CD14-positive monocyte (primary cell): ENCODE measurements around the gene ATAD5. TPM values are rescaled to one million over a fixed set of nuclear protein-coding genes. Genes with fewer than 3 reads are reported as not detected.

Experiments
- DNase-seq, 3 donors: peaks; one replicate each; pipeline ENCODE4 v3.0.0-alpha.2; 2011 to 2022
- H2AFZ ChIP-seq: 2 replicates; pipeline ENCODE4 v1.6.0; 2012; ENCODE audit warnings: mild to moderate bottlenecking, low read depth, low read length, inconsistent platforms; ENCODE audit not compliant: insufficient read depth, poor library complexity, severe bottlenecking
- H3K27ac ChIP-seq, 2 donors: 1 replicate in 1 of 2; 2 replicates in 1 of 2; pipeline ENCODE4 v1.5.1; 2012 to 2013; ENCODE audit warnings: low read length in 2 of 2, control low read depth in 1 of 2, inconsistent platforms in 1 of 2, low read depth in 1 of 2, mild to moderate bottlenecking in 1 of 2
- H3K27me3 ChIP-seq, 2 donors: one replicate each; pipeline versions ENCODE4 v1.6.0 to v1.6.1; 2011 to 2013; ENCODE audit warnings: low read length in 2 of 2; ENCODE audit not compliant: control insufficient read depth in 2 of 2, insufficient read depth in 2 of 2
- H3K36me3 ChIP-seq, 2 donors: replicated peaks in 1 of 2; 1 replicate in 1 of 2; 2 replicates in 1 of 2; pipeline versions ENCODE4 v1.5.1 to v1.6.1; 2012 to 2013; ENCODE audit warnings: low read length in 2 of 2, control low read depth in 1 of 2, inconsistent platforms in 1 of 2, mild to moderate bottlenecking in 1 of 2; ENCODE audit not compliant: insufficient read depth in 2 of 2, control insufficient read depth in 1 of 2
- H3K4me1 ChIP-seq, 2 donors: 1 replicate in 1 of 2; 2 replicates in 1 of 2; pipeline versions ENCODE4 v1.5.1 to v1.6.1; 2012 to 2013; ENCODE audit warnings: low read length in 2 of 2, control low read depth in 1 of 2, inconsistent platforms in 1 of 2, mild to moderate bottlenecking in 1 of 2, moderate library complexity in 1 of 2; ENCODE audit not compliant: insufficient read depth in 2 of 2, control insufficient read depth in 1 of 2
- H3K4me2 ChIP-seq: replicated peaks from 2 replicates; pipeline ENCODE3; 2012; ENCODE audit warnings: low read length, moderate library complexity, mild to moderate bottlenecking; ENCODE audit not compliant: poor library complexity, severe bottlenecking; ENCODE audit errors: extremely low read depth
- H3K4me3 ChIP-seq, 3 experiments: fragments of 200-600 bp in 1 of 3; sonication (generic) in 1 of 3; replicated peaks in 1 of 3; 1 replicate in 2 of 3; 2 replicates in 1 of 3; pipeline ENCODE4 v1.5.1; 2011 to 2013; ENCODE audit warnings: low read length in 3 of 3, mild to moderate bottlenecking in 3 of 3, control low read depth in 2 of 3, low read depth in 2 of 3, inconsistent platforms in 1 of 3, moderate library complexity in 1 of 3
- H3K79me2 ChIP-seq: 2 replicates; pipeline ENCODE4 v1.6.0; 2012; ENCODE audit warnings: mild to moderate bottlenecking, control low read depth, inconsistent platforms, low read length, moderate library complexity; ENCODE audit not compliant: insufficient read depth
- H3K9ac ChIP-seq: 2 replicates; pipeline ENCODE4 v1.6.0; 2017; ENCODE audit warnings: low read length, mild to moderate bottlenecking; ENCODE audit not compliant: insufficient read depth, poor library complexity, severe bottlenecking
- H3K9me3 ChIP-seq, 2 donors: replicated peaks in 1 of 2; 1 replicate in 1 of 2; 2 replicates in 1 of 2; pipeline versions ENCODE4 v1.5.1 to v1.6.1; 2012 to 2013; ENCODE audit warnings: low read length in 2 of 2, control low read depth in 1 of 2; ENCODE audit not compliant: control insufficient read depth in 1 of 2, insufficient read depth in 1 of 2
- H4K20me1 ChIP-seq: 2 replicates; pipeline ENCODE4 v1.6.0; 2012; ENCODE audit warnings: mild to moderate bottlenecking, low read length, control low read depth, moderate library complexity; ENCODE audit not compliant: insufficient read depth
- H3K27ac Mint-ChIP-seq, 7 donors: one replicate each; pipeline ENCODE4 v1.8.0; 2020; ENCODE audit warnings: mild to moderate bottlenecking in 7 of 7, mixed read lengths in 7 of 7, moderate library complexity in 6 of 7, inconsistent platforms in 2 of 7
- H3K27me3 Mint-ChIP-seq, 3 donors: one replicate each; pipeline ENCODE4 v1.8.0; 2021 to 2022; ENCODE audit warnings: low read depth in 3 of 3, mild to moderate bottlenecking in 3 of 3, mixed read lengths in 3 of 3, moderate library complexity in 3 of 3, inconsistent platforms in 1 of 3
- H3K36me3 Mint-ChIP-seq, 2 donors: one replicate each; pipeline ENCODE4 v1.8.0; 2020; ENCODE audit warnings: mixed read lengths in 2 of 2, inconsistent platforms in 1 of 2, mild to moderate bottlenecking in 1 of 2
- H3K4me1 Mint-ChIP-seq: one replicate; pipeline ENCODE4 v1.8.0; 2020; ENCODE audit warnings: mild to moderate bottlenecking, mixed read lengths
- H3K4me3 Mint-ChIP-seq, 2 donors: one replicate each; pipeline ENCODE4 v1.8.0; 2020; ENCODE audit warnings: mild to moderate bottlenecking in 2 of 2, mixed read lengths in 2 of 2, moderate library complexity in 1 of 2
- H3K9me3 Mint-ChIP-seq, 7 donors: one replicate each; pipeline ENCODE4 v1.8.0; 2020 to 2022; ENCODE audit warnings: mixed read lengths in 7 of 7, mild to moderate bottlenecking in 6 of 7, moderate library complexity in 6 of 7, inconsistent platforms in 2 of 7
- CTCF ChIP-seq: fragments of 200-600 bp; IDR thresholded peaks from one replicate; pipeline ENCODE4 v1.8.0; 2022; ENCODE audit warnings: antibody characterized with exemption, mild to moderate bottlenecking
- WGBS: methylation state at CpG from one replicate; pipeline ENCODE4 v1.1.5; 2013; ENCODE audit warnings: missing lambda C conversion rate; ENCODE audit not compliant: insufficient coverage; 5-methylcytosine and 5-hydroxymethylcytosine counted together
- intact Hi-C, 2 donors: fragments of 100-400 bp; cut with micrococcal nuclease; formaldehyde crosslinking; loops; one replicate each; pipeline versions ENCODE4 v1.15.0 to v1.15.1; 2023
- polyA plus RNA-seq, 3 donors: library from polyadenylated mRNA; depleted of rRNA in 1 of 3; unstranded in 2 of 3; stranded (reverse) in 1 of 3; fragments of 300-500 nt in 2 of 3; fragments of >200 nt in 1 of 3; fragmentation: Illumina TruSeq in 2 of 3; gene quantifications; 1 replicate in 2 of 3; 2 replicates in 1 of 3; pipeline ENCODE4 v1.2.3, GENCODE V29; 2012 to 2021

ATAD5 gene
- polyA plus RNA-seq, 3 donors, result 0.24 to 0.57 (median 0.42) TPM

- H3K4me1 ChIP-seq, result no peaks in the 10 kb centered on the region
- no peak for TF ChIP-seq CTCF
- H3K9me3 Mint-ChIP-seq, result no peaks in the 10 kb centered on the region
- H2AFZ ChIP-seq, result no peak overlapping the region
- no peak for DNase-seq
- H3K27me3 Mint-ChIP-seq, result no peaks in the 10 kb centered on the region
- H3K36me3 Mint-ChIP-seq, result peaks cover 13 to 51% of the 10 kb centered on the region in 2 donors
- H3K4me3 Mint-ChIP-seq, result no peak overlapping the region
- H3K27me3 ChIP-seq, result no peaks in the 10 kb centered on the region
- H3K27ac Mint-ChIP-seq, result no peak overlapping the region
- no peak overlapping the region for H3K27ac ChIP-seq
- peaks cover 11 to 48% of the 10 kb centered on the region in 2 donors for H3K36me3 ChIP-seq
- H4K20me1 ChIP-seq, result no peaks in the 10 kb centered on the region
- no peaks in the 10 kb centered on the region for H3K4me1 Mint-ChIP-seq
- no peak overlapping the region for H3K4me2 ChIP-seq
- H3K9me3 ChIP-seq, result no peaks in the 10 kb centered on the region
- WGBS, result 100% methylated on average over 2 of the region's 3 CpGs
- no peak overlapping the region for H3K4me3 ChIP-seq
- intact Hi-C loops, result no loop called here
- no peaks in the 10 kb centered on the region for H3K79me2 ChIP-seq
- H3K9ac ChIP-seq, result no peak overlapping the region
Observed at GRCh38 chr17:30854146-30854545, 22.4 kb downstream of the ATAD5 start.

GRCh38 chr17:30858556-30859250 is 26.9 kb downstream of the ATAD5 start:
- Histone ChIP-seq H3K27ac (no peak overlapping the region), H3K4me2 (no peak overlapping the region), H2AFZ (no peak overlapping the region), H3K36me3 (peaks cover 16 to 51% of the 10 kb centered on the region in 2 donors), H4K20me1 (no peaks in the 10 kb centered on the region), H3K4me3 (no peak overlapping the region), H3K4me1 (no peaks in the 10 kb centered on the region), H3K79me2 (no peaks in the 10 kb centered on the region), H3K27me3 (no peaks in the 10 kb centered on the region), H3K9me3 (no peaks in the 10 kb centered on the region), H3K9ac (no peak overlapping the region)
- Mint-ChIP-seq H3K27ac (peak overlapping the region in 2 of 7 donors; percentile 26 to 67), H3K27me3 (peaks cover 0 to 2% (median 1%) of the 10 kb centered on the region in 3 donors), H3K9me3 (no peaks in the 10 kb centered on the region), H3K4me1 (no peaks in the 10 kb centered on the region), H3K4me3 (no peak overlapping the region), H3K36me3 (peaks cover 15 to 70% of the 10 kb centered on the region in 2 donors)
- intact Hi-C loops, result no loop called here
- 93% methylated on average over 6 of the region's 9 CpGs for WGBS
- no peak for TF ChIP-seq CTCF
- DNase-seq, result no peak
